Muscle of leg (tissue), 16 donors: Measurements from ENCODE around the gene TBC1D10B. TPM values are rescaled to one million over a fixed set of nuclear protein-coding genes. Genes with fewer than 3 reads are reported as not detected.
A peak's percentile ranks its signal among the peaks of the same experiment; 100 is the strongest.

ENCODE experiments used
- DNase-seq: peaks from one replicate; pipeline ENCODE4 v3.0.0; 2013
- H3K27ac ChIP-seq: one replicate; pipeline ENCODE4 v1.5.1; 2013; ENCODE audit warnings: mild to moderate bottlenecking, low read length, control low read depth
- H3K27me3 ChIP-seq: one replicate; pipeline ENCODE4 v1.6.1; 2013; ENCODE audit warnings: low read length; ENCODE audit not compliant: control insufficient read depth, insufficient read depth
- H3K36me3 ChIP-seq: one replicate; pipeline ENCODE4 v1.6.1; 2013; ENCODE audit warnings: low read length; ENCODE audit not compliant: control insufficient read depth, insufficient read depth
- H3K4me1 ChIP-seq: one replicate; pipeline ENCODE4 v1.6.1; 2013; ENCODE audit warnings: low read length; ENCODE audit not compliant: control insufficient read depth, insufficient read depth
- H3K4me3 ChIP-seq: one replicate; pipeline ENCODE4 v1.5.1; 2013; ENCODE audit warnings: low read length, control low read depth
- H3K9me3 ChIP-seq: replicated peaks from 2 replicates; pipeline ENCODE4 v1.6.1; 2013; ENCODE audit warnings: low read depth, low read length; ENCODE audit not compliant: control insufficient read depth
- whole genome bisulfite sequencing: methylation state at CpG from one replicate; pipeline ENCODE4 v1.1.5; 2013; ENCODE audit warnings: missing lambda C conversion rate; ENCODE audit not compliant: insufficient coverage; 5-methylcytosine and 5-hydroxymethylcytosine counted together
- long read RNA-seq, 11 donors: transcript quantifications; one replicate each; lab custom pipeline, GENCODE V29; 2026
- polyA plus RNA-seq, 8 donors: library from polyadenylated mRNA; unstranded; fragments of 120-200 nt; gene quantifications; one replicate each; pipeline versions ENCODE4 v1.2.1 to v1.2.3, GENCODE V29; 2013; ENCODE audit warnings: inconsistent platforms in 1 of 8, low replicate concordance in 1 of 8; ENCODE audit not compliant: insufficient read length in 8 of 8, insufficient read depth in 1 of 8
- total RNA-seq: library from RNA; stranded (reverse); fragments of 120-200 nt; gene quantifications from one replicate; pipeline ENCODE4 v1.2.4, GENCODE V29; 2013

Gene TBC1D10B, protein sequence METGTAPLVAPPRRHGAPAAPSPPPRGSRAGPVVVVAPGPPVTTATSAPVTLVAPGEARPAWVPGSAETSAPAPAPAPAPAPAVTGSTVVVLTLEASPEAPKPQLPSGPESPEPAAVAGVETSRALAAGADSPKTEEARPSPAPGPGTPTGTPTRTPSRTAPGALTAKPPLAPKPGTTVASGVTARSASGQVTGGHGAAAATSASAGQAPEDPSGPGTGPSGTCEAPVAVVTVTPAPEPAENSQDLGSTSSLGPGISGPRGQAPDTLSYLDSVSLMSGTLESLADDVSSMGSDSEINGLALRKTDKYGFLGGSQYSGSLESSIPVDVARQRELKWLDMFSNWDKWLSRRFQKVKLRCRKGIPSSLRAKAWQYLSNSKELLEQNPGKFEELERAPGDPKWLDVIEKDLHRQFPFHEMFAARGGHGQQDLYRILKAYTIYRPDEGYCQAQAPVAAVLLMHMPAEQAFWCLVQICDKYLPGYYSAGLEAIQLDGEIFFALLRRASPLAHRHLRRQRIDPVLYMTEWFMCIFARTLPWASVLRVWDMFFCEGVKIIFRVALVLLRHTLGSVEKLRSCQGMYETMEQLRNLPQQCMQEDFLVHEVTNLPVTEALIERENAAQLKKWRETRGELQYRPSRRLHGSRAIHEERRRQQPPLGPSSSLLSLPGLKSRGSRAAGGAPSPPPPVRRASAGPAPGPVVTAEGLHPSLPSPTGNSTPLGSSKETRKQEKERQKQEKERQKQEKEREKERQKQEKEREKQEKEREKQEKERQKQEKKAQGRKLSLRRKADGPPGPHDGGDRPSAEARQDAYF
- total RNA-seq (16.9 TPM), polyA plus RNA-seq (10 to 100 TPM; 27.4 to 38.9 (median 33.5) TPM)
- long read RNA-seq, donor 1, partial matches to known transcripts, result 9,644 of 9,929 reads
- long read RNA-seq, donor 1, other reads (novel, unspliced or antisense), result 285 of 9,929 reads
- long read RNA-seq, donor 2, result 0 reads
- long read RNA-seq, donor 3, transcript TBC1D10B-201 (9 exons, 3,350 nt), result major isoform, 9 of 13 reads
- long read RNA-seq, donor 3, partial matches to known transcripts, result 0 of 13 reads
- long read RNA-seq, donor 3, other reads (novel, unspliced or antisense), result 0 of 13 reads
- long read RNA-seq, donor 4, transcript TBC1D10B-201 (9 exons, 3,350 nt), result major isoform, 7 of 14,132 reads
- long read RNA-seq, donor 4, partial matches to known transcripts, result 13,676 of 14,132 reads
- long read RNA-seq, donor 4, other reads (novel, unspliced or antisense), result 449 of 14,132 reads
- long read RNA-seq, donor 5, transcript TBC1D10B-203 (2 exons, 2,484 nt), result minor isoform, 5 of 25,529 reads
- long read RNA-seq, donor 5, transcript TBC1D10B-201 (9 exons, 3,350 nt), result major isoform, 7 of 25,529 reads
- long read RNA-seq, donor 5, partial matches to known transcripts, result 24,906 of 25,529 reads
- long read RNA-seq, donor 5, other reads (novel, unspliced or antisense), result 611 of 25,529 reads
- long read RNA-seq, donor 6, partial matches to known transcripts, result 0 of 2 reads
- long read RNA-seq, donor 6, other reads (novel, unspliced or antisense), result 0 of 2 reads
- long read RNA-seq, donor 7, transcript TBC1D10B-201 (9 exons, 3,350 nt), result major isoform, 6 of 10 reads
- long read RNA-seq, donor 7, partial matches to known transcripts, result 0 of 10 reads
- long read RNA-seq, donor 7, other reads (novel, unspliced or antisense), result 0 of 10 reads
- long read RNA-seq, donor 8, partial matches to known transcripts, result 14,012 of 14,284 reads
- long read RNA-seq, donor 8, other reads (novel, unspliced or antisense), result 271 of 14,284 reads
- long read RNA-seq, donor 9, partial matches to known transcripts, result 0 of 5 reads
- long read RNA-seq, donor 9, other reads (novel, unspliced or antisense), result 0 of 5 reads
- long read RNA-seq, donor 10, partial matches to known transcripts, result 0 of 6 reads
- long read RNA-seq, donor 10, other reads (novel, unspliced or antisense), result 0 of 6 reads
- long read RNA-seq, donor 11, partial matches to known transcripts, result 11 of 15 reads
- long read RNA-seq, donor 11, other reads (novel, unspliced or antisense), result 0 of 15 reads

DNA sequence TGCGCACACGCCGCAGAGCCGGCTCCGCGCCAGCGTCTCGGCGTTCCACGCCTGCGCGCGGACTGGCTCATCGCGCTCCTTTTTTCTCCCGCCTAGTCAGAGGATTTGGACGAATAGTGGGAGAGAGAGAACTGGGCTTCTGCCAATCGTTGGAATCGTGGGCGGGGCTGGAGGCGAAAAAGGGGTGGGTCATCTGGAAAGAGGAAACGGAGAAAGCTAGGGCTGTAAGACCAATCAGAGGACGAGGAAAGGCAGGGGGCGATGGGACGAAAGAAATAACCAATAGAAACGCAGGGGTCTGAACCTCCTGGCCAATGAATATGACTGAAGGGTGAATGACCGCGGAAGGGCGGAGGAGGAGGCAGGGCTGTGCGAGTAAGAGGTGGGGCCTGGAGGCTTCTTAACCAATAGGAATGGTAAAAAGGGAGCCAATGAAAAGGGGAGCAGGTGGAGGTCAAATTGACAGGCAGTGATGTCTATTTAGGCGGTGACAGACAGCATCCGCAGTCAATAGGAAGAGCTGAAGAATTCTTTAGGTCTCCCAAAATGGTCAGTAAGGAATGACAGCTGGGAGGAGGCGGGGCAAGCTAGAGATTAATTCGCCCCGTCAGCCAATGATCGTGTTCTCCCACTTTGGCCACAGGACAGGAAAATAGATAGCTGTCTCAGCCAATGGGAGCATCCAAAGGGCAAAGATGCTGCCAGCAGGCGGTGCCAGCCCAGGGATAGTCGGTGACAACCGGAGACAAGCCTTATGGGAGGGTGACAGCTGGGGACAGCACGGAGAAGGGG lies at the start of gene TBC1D10B:
TSS of gene TBC1D10B (minus strand) at position 39 of the 792 bp plus-strand sequence. CDS start 311 bp downstream, outside the sequence.
- peaks cover 10% of the 10 kb centered on the region for H3K36me3 ChIP-seq
- H3K27me3 ChIP-seq, result no peaks in the 10 kb centered on the region
- H3K27ac ChIP-seq, result peak within 1 kb of the TSS; percentile 99
- H3K4me1 ChIP-seq, result peaks cover 44% of the 10 kb centered on the region
- under 1% methylated on average over 35 of the region's 40 CpGs for WGBS
- no peaks in the 10 kb centered on the region for H3K9me3 ChIP-seq
- DNase-seq, result peak; percentile 100
- peak within 1 kb of the TSS; percentile 83 for H3K4me3 ChIP-seq

DNA sequence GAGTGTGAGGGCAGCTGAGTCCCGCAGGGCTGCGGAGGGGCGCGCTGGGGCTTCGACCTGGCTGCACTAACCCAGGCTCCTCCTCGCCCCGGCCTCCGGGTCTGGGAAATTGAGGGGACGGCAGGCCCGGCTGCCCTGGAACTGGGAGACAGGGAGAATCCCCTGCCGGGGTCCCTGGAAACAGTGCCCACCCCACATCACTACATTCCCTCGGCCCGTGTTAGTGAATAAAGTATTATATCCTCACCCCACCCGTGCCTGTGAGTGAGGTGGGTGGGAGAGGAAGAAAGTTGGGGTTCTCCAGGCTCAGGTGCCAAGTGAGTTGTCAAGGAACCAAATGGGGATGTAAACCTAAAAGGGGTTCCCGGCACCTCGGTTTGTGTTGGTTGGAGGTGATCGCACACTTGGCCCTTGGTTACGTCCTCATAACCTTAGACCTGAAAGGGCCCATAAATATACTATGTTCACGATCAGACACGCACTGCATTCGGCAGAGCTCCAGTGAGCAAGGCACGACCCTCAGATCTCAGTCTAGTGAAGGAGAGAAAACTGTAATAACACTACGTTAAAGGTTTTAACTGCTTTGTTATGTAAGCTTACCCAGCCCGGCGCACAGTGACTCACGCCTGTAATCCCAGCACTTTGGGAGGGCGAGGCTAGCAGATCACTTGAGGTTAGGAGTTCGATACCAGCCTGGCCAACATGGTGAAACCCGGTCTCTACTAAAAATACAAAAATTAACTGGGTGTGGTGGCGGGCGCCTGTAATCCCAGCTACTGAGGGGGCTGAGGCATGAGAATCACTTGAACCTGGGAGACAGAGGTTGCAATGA lies 48.3 kb upstream of the TBC1D10B start:
- Histone ChIP-seq H3K4me3 (peak overlapping the region; percentile 50), H3K27ac (peak overlapping the region; percentile 62), H3K27me3 (no peaks in the 10 kb centered on the region), H3K9me3 (no peaks in the 10 kb centered on the region), H3K4me1 (peaks cover 8% of the 10 kb centered on the region), H3K36me3 (peaks cover 29% of the 10 kb centered on the region)
- WGBS, result 60% methylated on average over 14 of the region's 31 CpGs
- DNase-seq, result no peak

DNA sequence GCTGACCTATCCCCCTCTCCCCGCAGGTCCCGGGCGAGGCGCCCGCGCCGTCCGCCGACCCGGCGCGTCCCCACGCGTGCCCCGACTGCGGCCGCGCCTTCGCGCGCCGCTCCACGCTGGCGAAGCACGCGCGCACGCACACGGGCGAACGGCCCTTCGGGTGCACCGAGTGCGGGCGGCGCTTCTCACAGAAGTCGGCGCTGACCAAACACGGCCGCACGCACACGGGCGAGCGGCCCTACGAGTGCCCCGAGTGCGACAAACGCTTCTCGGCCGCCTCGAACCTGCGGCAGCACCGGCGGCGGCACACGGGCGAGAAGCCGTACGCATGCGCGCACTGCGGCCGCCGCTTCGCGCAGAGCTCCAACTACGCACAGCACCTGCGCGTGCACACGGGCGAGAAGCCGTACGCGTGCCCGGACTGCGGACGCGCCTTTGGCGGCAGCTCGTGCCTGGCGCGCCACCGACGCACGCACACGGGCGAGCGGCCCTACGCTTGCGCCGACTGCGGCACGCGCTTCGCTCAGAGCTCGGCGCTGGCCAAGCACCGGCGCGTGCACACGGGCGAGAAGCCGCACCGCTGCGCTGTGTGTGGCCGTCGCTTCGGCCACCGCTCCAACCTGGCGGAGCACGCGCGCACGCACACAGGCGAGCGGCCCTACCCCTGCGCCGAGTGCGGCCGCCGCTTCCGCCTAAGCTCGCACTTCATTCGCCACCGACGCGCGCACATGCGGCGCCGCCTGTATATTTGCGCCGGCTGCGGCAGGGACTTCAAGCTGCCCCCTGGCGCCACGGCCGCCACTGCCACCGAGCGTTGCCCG lies 47.4 kb upstream of the TBC1D10B start:
- WGBS, result under 1% methylated on average over 132 of the region's 140 CpGs
- Histone ChIP-seq H3K9me3 (no peaks in the 10 kb centered on the region), H3K4me3 (peak overlapping the region; percentile 50), H3K27ac (peak overlapping the region; percentile 62), H3K27me3 (no peaks in the 10 kb centered on the region), H3K36me3 (peaks cover 28% of the 10 kb centered on the region), H3K4me1 (peaks cover 8% of the 10 kb centered on the region)
- peak; percentile 96 for DNase-seq

DNA sequence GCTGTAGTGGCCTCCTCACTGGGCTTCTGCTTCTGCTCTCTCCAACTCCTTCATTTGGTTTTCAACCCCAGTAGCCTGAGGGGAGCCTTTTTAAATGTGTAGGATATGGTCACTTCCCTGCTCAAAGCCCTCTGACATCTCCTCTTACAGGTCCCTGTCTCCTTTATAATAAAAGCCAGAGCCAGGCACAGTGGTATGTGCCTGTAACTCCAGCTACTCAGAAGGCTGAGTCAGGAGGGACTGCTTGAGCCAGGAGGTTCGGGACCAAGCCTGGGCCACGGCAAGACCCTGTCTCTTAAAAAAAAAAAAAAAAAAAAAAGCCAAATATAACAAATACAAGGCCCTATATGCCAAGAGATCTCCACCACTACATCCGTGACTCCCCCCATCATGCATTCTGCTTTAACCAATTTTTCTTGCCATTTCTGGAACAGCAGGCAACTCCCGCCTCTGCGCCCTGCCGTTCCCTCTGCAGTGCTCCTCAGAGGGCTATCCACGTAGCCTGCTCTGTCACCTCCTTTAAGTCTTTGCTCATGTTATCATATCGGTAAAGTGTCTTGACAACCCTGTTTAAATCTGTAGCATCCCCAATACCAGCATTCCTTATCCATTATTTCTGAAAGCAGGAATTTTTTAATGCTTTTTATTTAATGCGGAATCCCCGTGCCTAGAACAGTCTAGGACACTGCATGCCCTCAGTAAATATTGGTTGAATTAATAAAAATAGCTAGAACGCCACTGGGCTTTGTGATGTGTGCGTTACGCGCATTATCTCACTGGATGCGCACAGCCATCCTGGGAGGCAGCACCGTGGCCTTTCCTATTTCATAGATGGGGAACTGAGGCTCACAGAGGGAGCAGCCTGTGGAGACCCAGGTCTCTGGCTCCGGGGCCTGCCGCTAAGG lies 46.6 kb upstream of the TBC1D10B start:
- H3K4me1 ChIP-seq, result peaks cover 8% of the 10 kb centered on the region
- no peaks in the 10 kb centered on the region for H3K27me3 ChIP-seq
- WGBS, result 44% methylated on average over 12 of the region's 18 CpGs
- no peak for DNase-seq
- no peaks in the 10 kb centered on the region for H3K9me3 ChIP-seq
- no peak overlapping the region for H3K27ac ChIP-seq
- H3K4me3 ChIP-seq, result peak overlapping the region; percentile 50
- H3K36me3 ChIP-seq, result peaks cover 32% of the 10 kb centered on the region

DNA sequence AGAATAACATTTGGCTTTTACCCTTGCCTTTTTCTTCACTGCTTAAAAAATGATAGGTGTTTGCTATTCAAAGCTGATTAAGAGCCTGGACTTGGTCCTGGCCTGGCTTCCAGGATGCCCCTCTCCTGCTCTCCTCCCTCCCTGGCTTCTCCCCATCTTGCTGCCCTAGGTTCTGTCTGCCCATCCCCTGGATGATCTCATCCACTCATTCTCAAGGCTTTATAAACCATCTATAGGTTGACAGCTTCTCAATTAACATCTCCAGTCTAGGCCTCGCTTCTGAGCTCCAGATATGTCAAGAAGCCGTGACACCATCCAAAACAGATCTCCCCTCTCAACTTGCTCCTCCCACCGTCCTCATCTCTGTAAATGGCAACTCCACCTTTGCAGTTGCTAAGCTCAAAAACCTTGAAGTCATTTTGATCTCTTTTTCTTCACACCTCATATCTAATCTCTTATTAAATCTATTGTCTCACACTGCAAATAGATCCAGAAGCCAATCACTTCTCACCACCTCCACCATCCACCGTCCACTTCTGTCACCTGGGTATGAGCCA lies 45.8 kb upstream of the TBC1D10B start:
- H3K27ac ChIP-seq, result no peak overlapping the region
- WGBS, result 85% methylated on average over 4 of the region's 4 CpGs
- DNase-seq, result no peak
- peaks cover 35% of the 10 kb centered on the region for H3K36me3 ChIP-seq
- H3K9me3 ChIP-seq, result no peaks in the 10 kb centered on the region
- no peak overlapping the region for H3K4me3 ChIP-seq
- peaks cover 8% of the 10 kb centered on the region for H3K4me1 ChIP-seq
- no peaks in the 10 kb centered on the region for H3K27me3 ChIP-seq

DNA sequence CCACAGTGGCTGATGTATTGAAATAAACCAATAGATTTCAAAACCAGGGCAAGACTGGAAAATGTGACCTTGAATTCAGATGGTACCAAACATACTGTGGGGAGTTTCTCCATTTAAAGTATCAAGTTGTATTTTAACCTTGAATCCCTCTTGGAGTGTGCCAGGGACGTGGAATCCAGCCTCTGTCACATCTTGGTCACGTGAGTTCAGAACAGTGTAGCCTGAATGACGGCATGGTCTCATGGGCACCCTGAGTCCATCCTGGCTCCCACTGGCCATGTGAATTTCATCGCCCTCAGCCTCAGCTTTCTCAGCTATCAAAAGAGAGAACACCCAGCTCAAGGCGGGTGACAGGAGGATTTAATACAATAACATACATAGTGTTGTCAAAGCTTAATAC lies 43.9 kb upstream of the TBC1D10B start:
- no peak overlapping the region for H3K27ac ChIP-seq
- peaks cover 14% of the 10 kb centered on the region for H3K4me1 ChIP-seq
- peaks cover 35% of the 10 kb centered on the region for H3K36me3 ChIP-seq
- H3K9me3 ChIP-seq, result no peaks in the 10 kb centered on the region
- 93% methylated on average over 3 of the region's 5 CpGs for WGBS
- H3K4me3 ChIP-seq, result no peak overlapping the region
- no peaks in the 10 kb centered on the region for H3K27me3 ChIP-seq
- DNase-seq, result no peak
